GM18526 (cell line): ENCODE data around the gene DPYD.

Experiments used
- POLR2A ChIP-seq: IDR thresholded peaks from 3 replicates; pipeline ENCODE4 v1.6.1; 2011; ENCODE audit not compliant: insufficient read length; ENCODE audit errors: extremely low read depth

The DPYD gene

GRCh38 chr1:97610102-97610501 lies 310.7 kb downstream of the DPYD start:
- TF ChIP-seq POLR2A = no peak

DNA sequence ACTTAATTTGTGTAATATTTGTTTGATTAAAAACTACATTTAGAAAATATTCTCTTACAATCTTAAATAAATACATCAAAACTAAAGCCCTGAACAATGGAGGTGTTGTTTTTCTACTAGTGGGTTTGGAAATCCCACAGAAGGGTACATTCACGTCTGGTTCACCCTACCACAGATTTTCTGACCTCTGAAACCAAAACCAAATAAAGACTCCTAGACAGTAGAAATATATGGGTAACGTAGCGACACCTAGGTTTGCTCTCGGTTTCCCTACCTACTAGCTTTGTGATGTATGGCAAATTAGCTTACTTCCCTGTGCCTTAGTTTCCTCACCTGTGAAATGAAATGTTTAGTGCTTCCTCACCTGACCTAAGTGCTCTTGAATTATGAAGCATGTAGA lies 312.6 kb downstream of the DPYD start:
- no peak for TF ChIP-seq POLR2A

DNA sequence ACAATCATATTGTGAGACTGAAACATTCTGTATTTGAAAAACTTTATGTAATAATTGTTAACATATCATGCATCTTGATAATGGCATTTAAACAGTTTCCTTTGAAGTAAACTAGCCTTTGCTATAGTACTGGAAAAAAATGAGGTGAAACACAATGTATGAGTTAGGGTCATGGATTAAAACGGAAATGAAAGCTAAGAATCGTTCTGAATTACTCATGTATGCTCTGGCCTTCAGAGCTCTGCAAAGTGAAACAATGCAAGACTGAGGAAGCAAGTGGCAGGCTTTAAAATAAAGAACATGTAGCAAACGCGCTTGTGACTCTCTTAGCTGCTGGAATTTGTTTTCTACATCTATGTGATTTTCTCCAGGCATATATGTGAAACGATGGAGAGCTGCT lies 317.1 kb downstream of the DPYD start:
- TF ChIP-seq POLR2A = no peak

DNA sequence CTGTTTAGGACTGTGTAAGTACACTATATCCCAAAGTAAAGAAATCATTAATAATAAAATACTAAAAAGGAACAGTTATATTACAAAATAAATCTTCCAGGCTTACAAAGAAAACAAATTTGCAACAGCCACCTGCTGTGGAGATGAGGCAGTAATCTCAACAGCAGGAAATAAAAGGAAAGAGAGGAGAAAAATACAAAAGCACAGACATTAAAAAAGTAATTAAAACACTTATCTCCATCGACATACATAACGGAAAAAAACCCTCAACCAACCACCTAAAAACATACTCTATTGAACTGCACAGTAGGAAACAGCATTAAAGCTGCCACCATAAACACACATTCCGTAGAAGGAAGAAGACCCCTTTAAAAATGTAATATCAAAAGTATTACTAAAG lies 317.6 kb downstream of the DPYD start:
- TF ChIP-seq POLR2A = no peak

- no peak for TF ChIP-seq POLR2A
These were observed 321.4 kb downstream of the DPYD start for GRCh38 chr1:97599447-97599846.

DNA sequence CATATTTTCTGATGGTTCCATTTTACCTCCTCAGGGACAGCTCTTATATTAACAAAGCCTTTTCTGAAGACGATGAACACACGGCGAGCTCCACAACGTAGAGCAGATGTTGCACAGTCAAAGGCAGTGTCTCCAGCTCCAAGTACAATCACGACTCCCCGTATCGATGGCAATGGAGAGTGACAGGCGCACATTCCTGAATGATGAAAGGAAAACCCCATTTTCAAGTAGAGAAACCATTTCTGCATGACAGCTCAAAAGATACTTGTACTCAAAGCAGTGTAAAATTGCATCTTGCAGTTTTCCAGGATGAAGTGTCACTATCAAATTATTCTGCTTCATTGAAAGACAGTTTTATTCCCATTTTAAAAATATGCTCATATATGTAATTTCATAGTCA lies 327.6 kb downstream of the DPYD start:
- TF ChIP-seq POLR2A = no peak

DNA sequence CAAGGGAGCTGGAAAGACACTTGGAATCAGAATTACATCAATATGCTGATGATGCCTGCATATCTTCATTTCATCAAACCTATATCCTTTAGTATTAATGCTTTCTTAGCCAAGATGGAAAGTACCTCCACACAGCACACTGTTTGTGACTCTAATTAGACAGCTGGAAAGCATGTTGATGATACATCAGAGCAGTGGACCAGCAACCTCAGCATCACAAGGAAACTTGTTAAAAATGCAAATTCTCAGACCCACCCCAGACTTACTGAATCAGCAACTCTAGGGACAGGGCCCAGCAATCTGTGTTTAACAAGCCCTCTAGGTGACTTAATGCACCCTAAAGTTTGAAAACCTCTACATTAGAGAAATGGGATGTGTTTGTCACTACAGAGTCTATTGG lies 332.1 kb downstream of the DPYD start:
- TF ChIP-seq POLR2A = no peak

- no peak for TF ChIP-seq POLR2A
These were observed 339.2 kb downstream of the DPYD start for GRCh38 chr1:97581614-97582051.

DNA sequence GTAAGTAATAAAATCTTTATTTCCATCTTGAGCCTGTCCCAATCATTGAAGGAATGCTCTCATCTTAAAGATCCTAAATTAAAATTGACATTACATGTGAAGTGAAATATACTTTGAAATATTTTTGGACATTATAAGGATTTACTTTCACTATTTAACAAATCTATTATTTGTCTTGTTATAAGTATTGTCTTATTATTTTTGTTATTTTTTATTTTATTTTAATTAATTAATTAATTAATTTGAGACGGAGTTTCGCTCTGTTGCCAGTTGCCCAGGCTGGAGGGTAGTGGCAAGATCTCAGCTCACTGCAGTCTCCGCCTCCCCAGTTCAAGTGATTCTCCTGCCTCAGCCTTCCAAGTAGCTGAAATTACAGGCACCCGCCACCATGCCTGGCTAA lies 343.2 kb downstream of the DPYD start:
- TF ChIP-seq POLR2A = no peak

- no peak for TF ChIP-seq POLR2A
These were observed 347.3 kb downstream of the DPYD start for GRCh38 chr1:97573553-97573952.

DNA sequence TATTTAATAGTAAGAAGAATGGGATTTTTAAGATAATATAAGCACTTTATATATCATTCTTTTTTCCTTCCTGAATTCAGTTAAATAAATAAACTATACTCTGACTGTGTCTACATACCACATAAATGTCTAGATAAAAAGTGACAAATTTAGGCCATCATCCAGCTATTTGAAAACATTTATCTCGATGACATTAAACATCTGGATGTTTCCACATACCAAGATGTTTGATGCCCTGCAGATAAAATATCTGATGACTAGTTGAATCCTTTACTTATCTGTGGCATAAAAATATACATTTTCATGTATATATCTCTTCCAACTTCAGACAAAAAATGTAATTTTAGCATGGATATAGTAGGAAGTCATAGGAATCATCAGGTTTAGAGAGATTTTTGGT lies 348.3 kb downstream of the DPYD start:
- no peak for TF ChIP-seq POLR2A

GRCh38 chr1:97571760-97572159 lies 349.1 kb downstream of the DPYD start:
- TF ChIP-seq POLR2A = no peak

- no peak for TF ChIP-seq POLR2A
These were observed 350.1 kb downstream of the DPYD start for GRCh38 chr1:97570691-97571090.

DNA sequence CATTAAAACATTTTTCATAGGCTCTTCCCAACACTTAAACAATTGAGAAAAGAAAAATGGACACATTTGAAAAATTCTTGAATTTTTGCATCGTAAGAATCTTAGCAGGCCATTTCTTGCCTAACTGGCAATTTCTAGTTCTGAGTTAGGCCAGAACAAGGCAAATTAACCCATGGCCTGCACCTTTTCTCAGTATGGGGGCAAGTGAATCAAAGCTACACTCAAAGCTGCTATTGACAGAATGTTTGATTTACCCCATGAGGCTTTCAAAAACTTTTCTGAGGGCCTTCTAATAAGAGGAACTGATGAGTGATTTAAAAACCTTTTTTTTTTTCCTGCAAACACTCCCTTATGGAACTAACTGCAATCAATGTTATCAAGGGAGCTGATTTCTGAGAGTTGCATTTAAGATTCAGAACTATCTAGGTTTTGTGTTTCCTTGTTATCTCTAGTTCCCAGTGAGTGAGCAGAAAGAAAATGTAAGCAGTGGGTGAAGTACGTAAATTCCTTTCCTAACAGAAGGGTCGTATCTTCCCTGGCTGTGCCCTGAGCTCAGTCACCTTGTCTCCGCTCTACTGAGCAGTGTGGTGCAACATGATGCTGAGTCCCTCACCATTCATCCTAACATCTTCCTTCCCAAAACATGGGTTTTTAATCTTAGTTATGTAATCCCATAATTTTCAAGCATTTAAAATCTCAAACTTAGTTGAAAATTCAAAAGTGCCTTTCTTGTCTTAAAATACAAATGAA lies 353.7 kb downstream of the DPYD start:
- TF ChIP-seq POLR2A = no peak

DNA sequence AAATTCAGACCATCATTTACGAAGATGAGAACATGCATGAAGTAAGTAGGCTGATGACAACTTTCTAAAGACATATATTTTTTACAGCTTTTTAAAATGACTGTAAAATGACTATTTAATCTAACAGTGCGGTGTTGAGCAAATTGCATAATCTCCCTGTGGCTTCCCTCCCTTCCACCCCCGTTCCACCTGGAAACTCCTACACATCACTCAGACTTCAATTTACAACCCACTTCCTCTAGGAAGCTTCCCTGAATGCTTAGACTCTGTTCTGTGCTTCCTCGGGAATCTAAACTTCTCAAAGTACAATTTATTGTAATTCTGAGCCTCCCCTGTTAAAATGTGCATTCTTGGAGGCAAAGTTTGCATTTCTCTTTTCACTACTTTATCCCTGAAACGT lies 354.9 kb downstream of the DPYD start:
- no peak for TF ChIP-seq POLR2A

DNA sequence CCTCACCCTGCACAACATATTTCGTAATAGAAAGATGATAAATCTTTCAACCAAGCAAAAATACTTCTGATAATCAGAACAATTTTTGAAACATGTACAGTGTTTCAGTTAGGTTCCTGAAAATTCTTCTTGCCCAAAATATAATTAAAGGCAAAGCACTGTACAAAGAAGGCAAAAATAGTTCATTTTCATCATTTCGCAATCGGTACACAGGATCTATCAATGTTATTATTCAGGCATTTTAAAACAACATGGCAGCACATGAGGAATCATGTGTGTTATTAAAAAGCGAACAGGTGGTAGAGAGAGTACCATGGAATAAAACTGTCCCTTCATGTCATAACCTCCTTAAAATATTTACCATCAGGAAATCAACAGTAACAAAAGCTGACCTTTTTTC lies 356.9 kb downstream of the DPYD start:
- TF ChIP-seq POLR2A = no peak

DNA sequence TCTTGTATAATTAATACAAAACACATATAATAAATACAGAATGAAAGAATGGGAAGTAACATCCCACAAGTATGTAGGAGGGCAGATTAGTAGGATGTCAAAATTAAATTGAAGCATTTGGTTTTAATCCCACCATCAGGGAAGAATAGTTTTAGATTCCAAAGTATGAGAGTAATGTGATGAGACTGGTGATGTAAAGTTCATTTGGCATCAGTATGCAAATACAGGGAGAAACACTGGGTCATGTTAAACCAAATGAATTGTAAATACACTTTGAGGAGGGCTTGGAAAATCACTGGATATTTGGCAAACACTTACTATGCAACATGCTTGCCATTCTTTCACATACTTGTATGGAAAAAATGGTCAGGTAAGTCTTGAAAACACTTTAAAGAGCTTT lies 358.8 kb downstream of the DPYD start:
- no peak for TF ChIP-seq POLR2A

DNA sequence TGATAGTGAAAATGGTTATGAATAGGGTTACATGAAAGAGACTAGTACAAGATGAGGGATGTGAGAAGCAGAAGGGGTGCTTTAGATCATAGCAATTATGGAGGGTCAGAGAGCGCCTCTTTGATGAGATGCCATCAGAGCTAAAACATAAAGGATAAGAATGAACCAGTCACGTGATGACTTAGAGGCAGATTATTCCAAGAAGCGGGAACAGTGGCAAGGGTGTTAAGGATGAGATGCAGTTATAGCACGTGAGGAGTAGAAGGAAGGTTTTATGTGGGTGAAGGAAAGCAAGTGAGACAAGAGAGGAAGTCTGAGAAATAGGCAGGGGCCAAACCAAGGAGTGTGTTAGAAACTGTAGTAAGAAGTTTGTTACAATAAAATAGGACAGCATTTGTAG lies 360.1 kb downstream of the DPYD start:
- TF ChIP-seq POLR2A = no peak

DNA sequence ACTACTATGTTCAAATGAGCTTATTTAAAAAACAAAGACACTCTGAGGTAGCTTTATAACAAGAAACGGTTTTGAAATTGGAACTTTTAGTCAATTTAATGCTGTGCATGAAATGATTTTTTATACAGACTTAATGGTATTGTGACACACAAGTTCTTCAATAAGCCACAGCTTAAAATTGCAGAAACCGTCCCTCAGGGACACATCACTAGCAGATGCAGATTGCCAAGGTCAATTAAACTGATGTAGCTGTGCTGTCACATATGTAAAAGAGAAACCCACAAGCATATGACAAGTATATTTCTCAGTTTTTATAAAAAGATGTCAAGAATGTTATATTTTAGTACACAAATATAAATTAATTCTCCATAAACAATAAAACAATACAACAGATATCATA lies 366.9 kb downstream of the DPYD start:
- no peak for TF ChIP-seq POLR2A
